HG02852 (cell line): ENCODE results near the gene MACC1.
A peak's percentile ranks its signal among the peaks of the same experiment; 100 is the strongest.

Experiments
- ATAC-seq: cut with Tn5 transposase; IDR thresholded peaks from one replicate; pipeline ENCODE4 v1.9.1; 2021; ENCODE audit warnings: mild to moderate bottlenecking, moderate library complexity; ENCODE audit not compliant: unreplicated experiment

The MACC1 gene

DNA sequence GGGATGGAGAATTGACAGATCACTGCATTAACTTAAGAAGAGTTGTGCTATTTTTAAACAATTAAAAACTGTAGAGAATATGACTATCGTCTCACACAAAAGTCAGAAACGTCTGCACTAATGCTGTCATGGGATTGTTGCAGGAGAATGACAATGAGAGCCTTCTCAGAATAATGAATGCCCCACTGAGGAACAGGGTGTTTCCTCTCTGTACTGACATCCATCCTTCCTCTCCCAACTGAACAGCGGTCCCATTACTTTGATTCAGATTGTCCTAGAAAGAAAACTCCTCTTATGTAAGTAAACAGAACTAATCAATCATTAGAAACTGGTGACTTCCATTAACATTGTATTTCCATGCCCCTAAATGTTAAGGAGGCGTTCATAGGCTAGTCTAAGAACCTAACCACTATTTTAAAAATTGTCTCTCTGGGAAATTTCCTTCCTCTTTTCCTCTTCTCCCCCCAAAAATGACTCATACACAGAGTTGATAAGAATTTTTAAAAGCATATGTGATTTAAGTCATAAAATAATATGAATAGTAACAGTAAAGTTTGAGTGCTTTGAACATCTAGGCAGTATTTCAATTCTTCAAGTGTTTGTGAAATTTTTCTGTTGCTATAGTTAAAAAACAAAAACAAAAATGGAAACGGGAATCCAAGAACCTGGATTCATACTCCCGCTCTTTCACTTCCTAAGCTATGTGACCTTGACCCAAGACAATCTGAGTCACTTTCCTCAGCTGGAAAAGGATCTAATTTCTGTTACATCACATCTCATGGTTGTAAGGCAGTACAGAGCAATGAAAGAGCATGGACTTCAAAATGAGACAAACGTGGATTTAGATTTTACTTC, 12.7 kb upstream of the MACC1 start:
- no peak for ATAC-seq

DNA sequence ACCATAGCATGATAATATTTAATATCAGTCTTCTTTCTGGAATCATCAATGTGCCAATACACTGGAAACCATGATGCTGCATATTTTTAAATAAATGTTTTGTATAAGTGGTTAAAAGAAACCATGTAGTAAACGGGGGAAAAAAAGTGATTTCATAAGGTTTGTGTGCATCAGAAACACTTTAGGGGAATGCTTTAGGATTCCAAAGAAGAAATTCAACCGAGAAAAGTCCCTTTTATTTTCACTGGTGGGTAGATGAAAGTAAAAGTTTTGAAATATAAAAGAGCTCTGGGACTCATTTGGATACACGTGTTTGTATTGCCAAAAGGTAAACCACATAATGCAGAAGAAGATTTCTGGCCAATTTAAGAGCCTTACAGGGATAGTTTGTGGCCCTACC, 11.9 kb upstream of the MACC1 start:
- no peak for ATAC-seq

- ATAC-seq: no peak
Measured at GRCh38 chr7:20228654-20229053, 11.5 kb upstream of the MACC1 start.

- no peak for ATAC-seq
Measured at GRCh38 chr7:20227291-20227795, 10.2 kb upstream of the MACC1 start.

- ATAC-seq: no peak
Measured at GRCh38 chr7:20226860-20227259, 9.7 kb upstream of the MACC1 start.

GRCh38 chr7:20225384-20225783, 8.2 kb upstream of the MACC1 start:
- no peak for ATAC-seq

DNA sequence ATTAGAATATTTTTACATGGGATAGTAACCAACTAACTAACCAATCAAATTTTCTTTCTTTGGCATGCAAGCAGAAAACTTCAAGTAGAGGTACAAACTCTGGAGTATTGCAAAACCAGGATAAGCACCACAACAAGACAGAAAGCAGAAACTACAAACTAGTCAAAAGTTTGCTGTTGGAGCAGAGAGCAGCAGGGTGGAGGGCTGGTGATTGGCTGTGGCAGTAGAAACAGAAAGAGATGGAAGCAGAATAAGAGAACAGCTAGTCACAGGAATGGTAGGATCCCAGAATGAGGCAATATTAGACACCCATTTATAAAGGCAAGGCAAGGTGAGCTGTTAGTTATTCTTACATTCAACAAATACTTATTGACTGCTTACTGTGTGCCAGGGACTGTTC, 6.8 kb upstream of the MACC1 start:
- no peak for ATAC-seq

DNA sequence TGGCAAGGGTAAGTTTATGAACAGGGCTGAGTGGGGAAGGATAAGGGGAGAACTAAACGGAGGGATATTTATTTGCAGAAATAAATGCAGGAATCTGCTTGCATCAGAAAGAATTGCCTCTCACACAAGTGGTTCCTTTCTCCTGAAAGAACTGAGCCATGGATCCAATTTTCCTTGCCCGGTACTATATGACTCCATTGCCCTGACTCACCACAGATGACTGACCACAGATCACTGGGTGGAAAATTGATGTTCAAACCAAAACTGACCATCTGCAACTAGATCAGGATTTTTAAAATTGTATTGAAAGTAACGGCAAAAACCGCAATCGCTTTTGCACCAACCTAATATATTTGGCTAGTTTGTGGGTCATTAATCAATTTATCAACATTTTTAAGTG, 6.2 kb upstream of the MACC1 start:
- ATAC-seq: no peak

DNA sequence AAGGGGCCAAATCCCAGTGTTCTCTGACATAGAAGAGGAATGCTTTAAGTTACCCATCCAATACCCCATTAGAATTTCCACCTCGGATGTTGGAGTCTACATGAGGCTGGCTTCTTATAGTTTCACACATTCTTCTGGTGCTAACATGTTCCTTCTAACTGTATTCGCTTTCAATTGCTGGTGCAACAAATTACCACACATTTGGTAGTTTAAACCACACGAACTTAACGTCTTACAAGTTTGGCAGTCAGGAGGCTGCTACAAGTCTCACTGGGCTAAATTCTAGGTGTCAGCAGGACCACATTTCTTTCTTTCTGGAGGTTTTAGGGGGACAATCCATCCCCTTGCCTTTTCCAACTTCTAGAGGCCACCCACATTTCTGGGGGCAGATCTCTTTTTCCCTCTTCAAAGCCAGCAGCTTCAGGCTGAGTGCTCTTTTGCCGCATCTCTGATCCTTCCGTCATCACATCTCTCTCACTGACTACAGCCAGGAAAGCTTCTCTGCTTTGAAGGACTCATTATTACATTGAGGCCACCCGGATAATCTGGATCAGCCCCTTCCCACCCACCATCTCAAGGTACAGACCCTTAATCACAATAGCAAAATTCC, 5.1 kb upstream of the MACC1 start:
- ATAC-seq: no peak

GRCh38 chr7:20220921-20221547, 3.9 kb upstream of the MACC1 start:
- no peak for ATAC-seq

DNA sequence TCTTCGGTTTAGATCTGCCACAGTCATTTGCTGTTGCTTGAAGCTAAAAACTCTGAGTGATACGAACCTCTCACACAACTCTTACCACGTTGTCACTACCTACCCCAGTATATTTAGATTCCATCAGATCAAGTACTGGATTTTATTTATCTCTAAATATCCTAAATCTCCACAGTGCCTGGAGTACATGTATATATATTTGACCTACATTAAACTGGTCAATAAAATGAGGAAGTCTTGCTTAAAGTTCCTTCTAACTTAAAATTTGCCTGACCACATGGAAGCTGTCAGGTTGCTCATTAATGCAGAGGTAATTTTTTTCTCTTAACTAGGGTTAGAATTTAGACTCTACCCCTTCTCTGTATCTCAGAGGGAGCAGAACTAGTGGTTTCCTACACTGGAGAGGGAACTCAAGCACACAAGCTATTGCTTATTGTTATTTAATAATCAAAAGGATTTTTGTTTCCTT, 3.1 kb upstream of the MACC1 start:
- ATAC-seq: peak; percentile 4

- ATAC-seq: peak; percentile 71
Measured at GRCh38 chr7:20219446-20220292, 2.5 kb upstream of the MACC1 start.

- ATAC-seq: no peak
Measured at GRCh38 chr7:20219062-20219445, 1.9 kb upstream of the MACC1 start.

GRCh38 chr7:20218279-20218678, 1.1 kb upstream of the MACC1 start:
- no peak for ATAC-seq

GRCh38 chr7:20216406-20217036, 663 bp downstream of the MACC1 start:
- no peak for ATAC-seq

DNA sequence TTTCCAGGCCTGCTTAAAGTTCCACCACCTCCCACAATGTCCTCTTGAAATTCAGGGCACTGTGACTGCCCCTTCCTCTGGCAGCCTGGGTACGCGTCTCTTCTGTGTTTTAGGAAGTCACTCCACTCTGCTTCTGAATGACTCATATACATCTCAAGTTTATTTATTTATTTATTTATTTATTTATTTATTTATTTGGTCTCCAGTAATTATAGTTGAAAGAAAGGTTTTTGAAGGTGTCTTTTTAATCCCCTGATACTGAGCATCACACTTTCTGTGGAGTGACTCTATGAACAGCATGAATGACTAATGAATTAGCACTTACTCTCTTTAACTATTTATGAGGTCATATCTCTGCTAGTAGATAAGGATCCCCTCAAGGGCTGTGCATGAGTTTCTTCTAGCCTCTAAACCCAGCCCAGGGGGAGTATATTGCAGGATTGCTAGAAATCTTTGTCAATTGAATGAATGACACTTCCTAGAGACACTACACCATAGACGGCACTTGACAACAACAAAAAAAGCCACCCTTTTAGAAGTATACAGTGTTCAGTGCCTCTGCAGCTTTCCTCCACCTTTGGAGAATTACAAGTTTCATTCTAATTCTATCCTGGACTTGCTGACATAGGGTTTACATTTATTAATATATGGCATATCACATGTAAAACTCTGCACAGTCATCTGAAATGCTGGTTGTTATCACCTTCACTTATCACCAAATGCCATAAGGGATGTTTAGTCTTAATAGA, 2.1 kb downstream of the MACC1 start:
- no peak for ATAC-seq

- ATAC-seq: no peak
Measured at GRCh38 chr7:20214132-20214531, 3.1 kb downstream of the MACC1 start.

DNA sequence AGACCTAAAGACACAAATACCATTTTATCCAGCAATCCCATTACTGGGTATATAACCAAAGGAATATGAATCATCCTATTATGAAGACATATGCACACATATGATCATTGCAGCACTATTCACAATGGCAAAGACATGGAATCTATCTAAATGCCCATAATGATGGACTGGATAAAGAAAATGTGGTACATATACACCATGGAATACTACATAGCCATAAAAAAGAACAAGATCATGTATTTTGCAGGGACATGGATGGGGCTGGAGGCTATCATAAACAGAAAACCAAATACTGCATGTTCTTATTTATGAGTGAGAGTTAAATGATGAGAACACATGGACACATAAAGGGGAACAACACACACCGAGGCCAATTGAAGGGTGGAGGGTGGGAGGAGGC, 3.8 kb downstream of the MACC1 start:
- ATAC-seq: no peak

DNA sequence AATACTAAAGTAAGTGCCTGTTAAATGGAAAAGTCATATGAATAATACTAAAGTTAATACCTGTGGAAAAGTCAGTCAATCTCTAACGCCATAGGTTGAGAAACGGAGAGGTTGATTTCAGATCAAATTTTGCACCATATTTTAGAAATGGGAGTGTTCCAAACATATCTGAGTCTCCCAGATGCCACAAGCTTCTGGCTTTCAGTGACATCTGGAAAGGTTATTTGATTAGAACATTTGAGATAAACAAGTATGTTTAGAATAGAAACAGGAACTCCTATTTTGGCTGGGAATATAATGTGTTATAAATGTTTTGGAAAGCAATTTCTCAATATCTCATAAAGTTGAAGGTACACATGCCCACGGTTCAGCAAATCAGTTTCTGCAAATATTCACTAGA, 5.8 kb downstream of the MACC1 start:
- no peak for ATAC-seq
